Colonic mucosa (tissue), 4 donors: ENCODE data around the gene SMPD3. TPM values are rescaled to one million over a fixed set of nuclear protein-coding genes. Genes with fewer than 3 reads are reported as not detected.

ENCODE experiments used
- DNase-seq: peaks from one replicate; pipeline ENCODE4 v3.0.0-alpha.2; 2020
- H3K27ac ChIP-seq: fragments of 200-600 bp; one replicate; pipeline ENCODE4 v1.8.0; 2021
- H3K27me3 ChIP-seq: fragments of 200-600 bp; one replicate; pipeline ENCODE4 v1.8.0; 2021
- H3K36me3 ChIP-seq: fragments of 200-600 bp; one replicate; pipeline ENCODE4 v1.8.0; 2021
- H3K4me1 ChIP-seq: fragments of 200-600 bp; one replicate; pipeline ENCODE4 v1.8.0; 2021; ENCODE audit warnings: mild to moderate bottlenecking
- H3K4me3 ChIP-seq: fragments of 200-600 bp; one replicate; pipeline ENCODE4 v1.8.0; 2021
- H3K9ac ChIP-seq, 2 donors: one replicate each; pipeline ENCODE4 v1.7.0; 2013; ENCODE audit warnings: control low read depth in 2 of 2, low read depth in 2 of 2, low read length in 2 of 2
- H3K9me3 ChIP-seq: fragments of 200-600 bp; one replicate; pipeline ENCODE4 v1.8.0; 2021
- intact Hi-C: fragments of 100-400 bp; cut with DNase I; formaldehyde crosslinking; loops from one replicate; pipeline ENCODE4 v1.14.1; 2022
- total RNA-seq, 2 donors: library from RNA; stranded (reverse); fragmentation: NEBNext Ultra II Directional in 1 of 2; extraction: Animal tissue kit (Norgen Biotek cat#: 25700) in 1 of 2; gene quantifications; one replicate each; pipeline ENCODE4 v1.2.1, GENCODE V29; 2021
- TF ChIP-seq, protein P1 (sequence below): fragments of 200-600 bp; IDR thresholded peaks from one replicate; pipeline ENCODE4 v1.8.0; 2022; ENCODE audit warnings: antibody characterized with exemption, mild to moderate bottlenecking
- donor health status: healthy.
- donor health status: DM: no; HTN: no; CAD: no.
- donor health status: DM: no; HTN: no; CAD: no.

The SMPD3 gene
- total RNA-seq, 2 donors from 2014 or later, result 71.1 to 76.5 TPM

DNA sequence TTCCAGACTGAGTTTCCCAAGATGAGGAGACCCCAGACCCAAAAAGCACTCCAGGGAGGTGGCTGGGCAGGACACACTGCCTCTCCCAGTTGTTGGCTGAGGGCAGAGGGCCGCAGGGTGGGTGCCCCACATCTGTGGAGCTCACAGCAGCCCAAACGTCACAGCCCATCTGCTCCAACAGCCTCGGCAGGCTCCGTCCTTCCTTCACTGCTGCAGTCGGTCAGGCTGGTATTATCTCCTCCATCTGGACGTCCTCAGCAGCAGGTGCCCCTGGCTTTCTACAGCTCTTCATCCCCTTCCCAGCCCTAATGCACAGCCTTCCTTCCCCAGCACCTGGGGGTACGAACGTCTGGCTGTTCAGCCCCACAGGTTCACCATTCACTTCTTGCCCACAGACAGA is 82.2 kb downstream of the SMPD3 start:
- no peak overlapping the region for H3K9ac ChIP-seq
- no peaks in the 10 kb centered on the region for H3K4me1 ChIP-seq
- H3K36me3 ChIP-seq, result no peaks in the 10 kb centered on the region
- no peaks in the 10 kb centered on the region for H3K27me3 ChIP-seq
- no peak overlapping the region for H3K27ac ChIP-seq
- H3K9me3 ChIP-seq, result no peaks in the 10 kb centered on the region
- TF ChIP-seq, protein P1, sequence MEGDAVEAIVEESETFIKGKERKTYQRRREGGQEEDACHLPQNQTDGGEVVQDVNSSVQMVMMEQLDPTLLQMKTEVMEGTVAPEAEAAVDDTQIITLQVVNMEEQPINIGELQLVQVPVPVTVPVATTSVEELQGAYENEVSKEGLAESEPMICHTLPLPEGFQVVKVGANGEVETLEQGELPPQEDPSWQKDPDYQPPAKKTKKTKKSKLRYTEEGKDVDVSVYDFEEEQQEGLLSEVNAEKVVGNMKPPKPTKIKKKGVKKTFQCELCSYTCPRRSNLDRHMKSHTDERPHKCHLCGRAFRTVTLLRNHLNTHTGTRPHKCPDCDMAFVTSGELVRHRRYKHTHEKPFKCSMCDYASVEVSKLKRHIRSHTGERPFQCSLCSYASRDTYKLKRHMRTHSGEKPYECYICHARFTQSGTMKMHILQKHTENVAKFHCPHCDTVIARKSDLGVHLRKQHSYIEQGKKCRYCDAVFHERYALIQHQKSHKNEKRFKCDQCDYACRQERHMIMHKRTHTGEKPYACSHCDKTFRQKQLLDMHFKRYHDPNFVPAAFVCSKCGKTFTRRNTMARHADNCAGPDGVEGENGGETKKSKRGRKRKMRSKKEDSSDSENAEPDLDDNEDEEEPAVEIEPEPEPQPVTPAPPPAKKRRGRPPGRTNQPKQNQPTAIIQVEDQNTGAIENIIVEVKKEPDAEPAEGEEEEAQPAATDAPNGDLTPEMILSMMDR, result no peak
- no peak overlapping the region for H3K4me3 ChIP-seq
- intact Hi-C loops, result no loop called here
- no peak for DNase-seq

DNA sequence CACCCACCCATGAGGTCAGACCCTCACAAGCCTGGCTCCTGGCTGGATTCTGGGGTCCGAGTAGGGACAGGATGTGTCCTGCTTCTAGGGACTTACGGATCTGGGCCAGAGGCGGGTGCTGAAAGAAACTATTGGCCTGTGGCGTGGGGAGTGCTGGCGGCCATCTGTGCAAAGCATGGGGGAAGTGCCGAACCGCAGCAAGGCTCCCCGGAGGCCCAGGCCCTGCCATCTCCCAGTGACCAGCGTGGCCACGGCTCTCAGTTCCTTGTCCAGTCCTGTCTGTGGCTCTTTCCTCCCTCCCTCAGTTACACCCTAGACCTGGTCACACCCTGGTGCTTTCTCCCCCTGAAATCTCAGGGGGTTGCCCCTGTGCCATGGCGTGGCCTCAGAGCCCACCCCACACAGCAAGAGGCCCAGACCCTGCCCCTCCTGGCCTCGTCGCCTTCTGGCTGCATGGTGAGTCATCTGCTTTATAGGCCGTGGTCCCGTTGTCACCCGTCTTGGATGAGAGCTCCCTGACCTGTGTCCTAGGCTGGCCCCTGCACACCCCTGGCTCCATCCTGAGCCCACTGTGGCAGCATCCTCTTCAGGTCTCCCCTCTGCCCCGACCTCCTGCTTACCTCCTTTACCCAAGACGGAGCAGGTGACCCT is 83.0 kb downstream of the SMPD3 start:
- Histone ChIP-seq H3K27ac (no peak overlapping the region), H3K9me3 (no peaks in the 10 kb centered on the region), H3K36me3 (no peaks in the 10 kb centered on the region), H3K4me3 (no peak overlapping the region), H3K9ac (peak overlapping the region in 1 of 2 donors; percentile 35), H3K27me3 (no peaks in the 10 kb centered on the region), H3K4me1 (no peaks in the 10 kb centered on the region)
- intact Hi-C loops, result no loop called here
- DNase-seq, result no peak
- TF ChIP-seq, protein P1, result no peak

DNA sequence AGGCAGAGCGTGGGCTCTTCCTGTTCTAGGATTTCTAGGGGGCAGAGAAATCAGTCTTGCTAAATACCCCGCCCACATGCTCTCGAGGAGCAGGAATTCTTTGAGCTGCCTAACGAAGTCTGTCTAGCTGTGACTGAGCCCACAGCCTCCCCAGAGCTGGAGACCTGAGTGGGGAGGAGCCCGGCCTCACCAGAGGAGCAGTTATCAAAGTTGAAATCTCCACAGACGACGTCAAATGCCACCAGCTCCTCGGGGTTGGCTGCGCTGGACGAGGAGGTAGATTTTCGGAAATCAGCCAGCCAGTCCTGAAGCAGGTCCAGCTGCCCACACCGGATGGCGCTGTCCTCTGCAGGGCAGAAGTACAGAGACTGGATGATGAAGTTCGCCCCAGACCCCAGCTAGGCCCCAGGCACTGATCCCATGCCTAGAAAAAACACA is 83.7 kb downstream of the SMPD3 start:
- Histone ChIP-seq H3K27me3 (no peaks in the 10 kb centered on the region), H3K4me1 (no peaks in the 10 kb centered on the region), H3K36me3 (no peaks in the 10 kb centered on the region), H3K4me3 (no peak overlapping the region), H3K9me3 (no peaks in the 10 kb centered on the region), H3K27ac (no peak overlapping the region), H3K9ac (no peak overlapping the region)
- TF ChIP-seq, protein P1, result no peak
- no peak for DNase-seq
- intact Hi-C loops, result no loop called here

DNA sequence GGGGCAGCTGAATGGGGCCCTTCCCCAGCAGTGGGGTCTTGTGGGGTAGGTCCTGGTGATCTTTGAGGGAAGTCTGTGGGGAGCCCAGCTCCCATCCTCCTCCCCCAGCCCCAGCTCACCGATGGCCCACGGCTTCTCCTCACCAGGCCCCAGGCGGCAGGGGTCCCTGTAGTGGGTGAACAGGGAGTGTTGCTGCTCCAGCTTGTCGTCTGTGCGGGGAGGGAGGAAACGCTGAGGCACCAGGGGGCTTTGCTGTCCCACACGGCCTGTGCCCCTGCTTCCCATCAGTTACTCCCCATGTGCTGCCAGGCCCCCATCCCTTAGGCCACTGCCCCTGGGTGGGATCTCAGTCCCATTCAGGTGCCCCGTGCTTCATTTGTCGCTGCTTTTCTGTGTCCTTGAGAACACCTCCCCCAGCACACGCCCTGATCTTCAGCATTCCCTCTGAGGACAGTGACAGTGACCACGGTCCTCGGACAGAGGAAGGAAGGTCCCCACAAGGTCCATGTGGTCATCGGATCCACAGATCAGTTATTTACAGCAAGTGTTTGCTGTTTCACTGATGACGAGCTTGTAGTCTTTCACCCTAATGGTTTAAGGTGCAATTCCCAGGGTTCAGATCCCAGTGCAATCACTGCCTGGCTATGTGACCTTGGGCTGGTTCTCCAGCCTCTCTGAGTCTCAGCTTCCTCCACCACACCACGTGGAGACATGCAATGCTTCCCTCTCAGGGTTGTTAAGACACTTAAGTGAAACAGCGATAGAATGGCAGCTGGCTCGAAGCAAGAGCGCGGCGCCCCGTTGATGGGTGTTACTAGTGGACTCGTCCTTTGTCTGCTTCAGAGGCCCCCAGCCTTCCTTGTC is 84.4 kb downstream of the SMPD3 start:
- H3K9me3 ChIP-seq, result no peaks in the 10 kb centered on the region
- TF ChIP-seq, protein P1, result no peak
- H3K36me3 ChIP-seq, result no peaks in the 10 kb centered on the region
- no peak overlapping the region for H3K9ac ChIP-seq
- intact Hi-C loops, result no loop called here
- no peak overlapping the region for H3K27ac ChIP-seq
- H3K4me3 ChIP-seq, result no peak overlapping the region
- no peaks in the 10 kb centered on the region for H3K27me3 ChIP-seq
- DNase-seq, result no peak
- no peaks in the 10 kb centered on the region for H3K4me1 ChIP-seq

DNA sequence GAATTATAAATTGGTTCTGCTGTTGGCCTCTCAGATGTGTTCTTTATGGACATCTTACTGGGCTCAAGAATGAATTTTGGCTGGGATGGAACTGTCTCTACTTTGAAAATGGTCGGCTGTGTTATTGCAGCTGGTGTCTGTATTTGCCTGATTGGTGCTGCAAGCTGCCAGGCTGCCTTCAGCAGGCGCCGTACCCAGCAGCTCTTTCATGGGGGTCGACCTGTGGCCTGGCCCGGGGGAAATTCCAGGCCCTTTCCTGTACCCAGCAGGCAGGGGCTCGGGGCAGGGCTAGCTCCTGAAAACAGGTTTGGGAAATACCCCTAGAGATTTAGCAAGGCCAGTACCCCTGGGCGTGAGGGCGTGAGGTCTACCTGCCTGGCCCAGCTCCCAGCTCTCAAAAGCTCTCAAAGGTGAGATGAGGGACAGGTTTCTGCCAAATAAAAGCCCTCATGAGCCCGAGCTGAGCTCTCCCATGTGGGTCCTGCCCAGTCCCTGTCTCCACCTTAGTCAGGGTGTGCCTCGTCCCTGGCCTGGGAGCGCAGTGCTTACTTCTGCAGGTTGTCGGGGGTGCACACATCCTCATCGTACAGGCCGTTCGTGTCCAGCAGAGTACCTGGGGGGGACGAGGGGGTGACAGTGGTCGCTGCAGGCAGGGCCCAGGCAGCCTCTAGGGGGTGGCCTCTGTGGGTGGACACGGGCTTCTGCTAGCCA is 85.2 kb downstream of the SMPD3 start:
- no peaks in the 10 kb centered on the region for H3K9me3 ChIP-seq
- DNase-seq, result no peak
- H3K9ac ChIP-seq, result no peak overlapping the region
- no peak overlapping the region for H3K27ac ChIP-seq
- H3K4me1 ChIP-seq, result no peaks in the 10 kb centered on the region
- H3K4me3 ChIP-seq, result no peak overlapping the region
- intact Hi-C loops, result no loop called here
- TF ChIP-seq, protein P1, result no peak
- no peaks in the 10 kb centered on the region for H3K27me3 ChIP-seq
- H3K36me3 ChIP-seq, result no peaks in the 10 kb centered on the region
